HG02938 (cell line): ENCODE measurements around the gene LBX1.

Experiments
- ATAC-seq: cut with Tn5 transposase; IDR thresholded peaks from one replicate; pipeline ENCODE4 v1.9.1; 2021; ENCODE audit warnings: mild to moderate bottlenecking, moderate library complexity; ENCODE audit not compliant: unreplicated experiment

Gene LBX1

GRCh38 chr10:101229266-101230182, at the start of gene LBX1:
Gene LBX1, minus strand, starts transcription at chr10:101229463. Its CDS starts 648 bp downstream, at chr10:101228815.
- ATAC-seq = no peak

- ATAC-seq = no peak
Observed at GRCh38 chr10:101273741-101274140, 44.5 kb upstream of the LBX1 start.

- no peak for ATAC-seq
Observed at GRCh38 chr10:101273330-101273729, 44.1 kb upstream of the LBX1 start.

GRCh38 chr10:101272229-101272868, 43.1 kb upstream of the LBX1 start:
- ATAC-seq = no peak

- no peak for ATAC-seq
Observed at GRCh38 chr10:101270763-101271162, 41.5 kb upstream of the LBX1 start.

- no peak for ATAC-seq
Observed at GRCh38 chr10:101267776-101268175, 38.5 kb upstream of the LBX1 start.

- ATAC-seq = no peak
Observed at GRCh38 chr10:101267290-101267680, 38.0 kb upstream of the LBX1 start.

GRCh38 chr10:101266381-101267289, 37.4 kb upstream of the LBX1 start:
- ATAC-seq = no peak

- no peak for ATAC-seq
Observed at GRCh38 chr10:101263150-101263752, 34.0 kb upstream of the LBX1 start.

- no peak for ATAC-seq
Observed at GRCh38 chr10:101262147-101262546, 32.9 kb upstream of the LBX1 start.

GRCh38 chr10:101261702-101262101, 32.4 kb upstream of the LBX1 start:
- ATAC-seq = no peak

- ATAC-seq = no peak
Observed at GRCh38 chr10:101260764-101261481, 31.7 kb upstream of the LBX1 start.

GRCh38 chr10:101258179-101258885, 29.1 kb upstream of the LBX1 start:
- no peak for ATAC-seq

- no peak for ATAC-seq
Observed at GRCh38 chr10:101257491-101257890, 28.2 kb upstream of the LBX1 start.

GRCh38 chr10:101257084-101257483, 27.8 kb upstream of the LBX1 start:
- ATAC-seq = no peak

- no peak for ATAC-seq
Observed at GRCh38 chr10:101256387-101256786, 27.1 kb upstream of the LBX1 start.

GRCh38 chr10:101250136-101250535, 20.9 kb upstream of the LBX1 start:
- ATAC-seq = no peak

GRCh38 chr10:101249171-101249581, 19.9 kb upstream of the LBX1 start:
- no peak for ATAC-seq

- no peak for ATAC-seq
Observed at GRCh38 chr10:101246639-101247038, 17.4 kb upstream of the LBX1 start.
